SU-DHL-6 (cell line): ENCODE data around the gene LCE1E.

ENCODE experiments used
- EZH2phosphoT487 ChIP-seq: fragments of 200-600 bp; sonication (generic), shearing (Covaris generic); conservative IDR thresholded peaks from 2 replicates; pipeline ENCODE4 v1.6.1; 2018; ENCODE audit warnings: mild to moderate bottlenecking, antibody characterized with exemption, low read length, moderate library complexity, mixed read lengths
- TF ChIP-seq, protein P1 (sequence below): fragments of 200-600 bp; sonication (generic); IDR thresholded peaks from one replicate; pipeline ENCODE4 v1.5.1; 2017; ENCODE audit warnings: antibody characterized with exemption, mild to moderate bottlenecking, low read length, moderate library complexity; ENCODE audit not compliant: insufficient read depth, poor library complexity, severe bottlenecking

DNA sequence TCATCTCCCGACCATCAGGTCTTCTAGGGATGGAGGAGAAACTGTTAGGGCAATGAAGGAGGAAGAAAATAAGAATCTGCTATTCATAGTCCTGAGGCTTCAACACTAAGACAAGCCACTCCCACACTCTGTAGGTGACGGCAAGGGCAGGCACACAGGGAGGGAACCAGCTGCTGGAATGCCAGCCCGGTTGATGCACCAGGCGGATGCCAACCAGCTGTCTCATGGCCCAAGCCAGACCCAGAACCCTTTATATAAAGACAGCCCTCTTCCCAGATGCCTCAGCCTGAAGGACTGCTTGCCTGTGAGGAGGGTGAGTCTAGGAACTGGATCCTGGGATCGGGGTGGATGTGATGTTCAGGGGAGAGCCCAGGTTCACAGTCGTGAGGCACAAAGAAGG is 28.3 kb upstream of the LCE1E start, which contains the start of gene KPRP:
- TF ChIP-seq, protein P1, sequence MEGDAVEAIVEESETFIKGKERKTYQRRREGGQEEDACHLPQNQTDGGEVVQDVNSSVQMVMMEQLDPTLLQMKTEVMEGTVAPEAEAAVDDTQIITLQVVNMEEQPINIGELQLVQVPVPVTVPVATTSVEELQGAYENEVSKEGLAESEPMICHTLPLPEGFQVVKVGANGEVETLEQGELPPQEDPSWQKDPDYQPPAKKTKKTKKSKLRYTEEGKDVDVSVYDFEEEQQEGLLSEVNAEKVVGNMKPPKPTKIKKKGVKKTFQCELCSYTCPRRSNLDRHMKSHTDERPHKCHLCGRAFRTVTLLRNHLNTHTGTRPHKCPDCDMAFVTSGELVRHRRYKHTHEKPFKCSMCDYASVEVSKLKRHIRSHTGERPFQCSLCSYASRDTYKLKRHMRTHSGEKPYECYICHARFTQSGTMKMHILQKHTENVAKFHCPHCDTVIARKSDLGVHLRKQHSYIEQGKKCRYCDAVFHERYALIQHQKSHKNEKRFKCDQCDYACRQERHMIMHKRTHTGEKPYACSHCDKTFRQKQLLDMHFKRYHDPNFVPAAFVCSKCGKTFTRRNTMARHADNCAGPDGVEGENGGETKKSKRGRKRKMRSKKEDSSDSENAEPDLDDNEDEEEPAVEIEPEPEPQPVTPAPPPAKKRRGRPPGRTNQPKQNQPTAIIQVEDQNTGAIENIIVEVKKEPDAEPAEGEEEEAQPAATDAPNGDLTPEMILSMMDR: no peak
- TF ChIP-seq EZH2phosphoT487: no peak
